Measurements from ENCODE around the gene CTSG. TPM values are rescaled to one million over a fixed set of nuclear protein-coding genes. Genes with fewer than 3 reads are reported as not detected.

Gene CTSG
- 1 to 10 TPM in 2 of 4 donors, under 1 TPM in 1, not detected in 1; 0.99 to 8.6 (median 4.1) TPM for total RNA-seq
- 1 to 10 TPM in 1 of 3 donors, under 1 TPM in 1, not detected in 1; 0.67 to 3.0 TPM for polyA plus RNA-seq

DNA sequence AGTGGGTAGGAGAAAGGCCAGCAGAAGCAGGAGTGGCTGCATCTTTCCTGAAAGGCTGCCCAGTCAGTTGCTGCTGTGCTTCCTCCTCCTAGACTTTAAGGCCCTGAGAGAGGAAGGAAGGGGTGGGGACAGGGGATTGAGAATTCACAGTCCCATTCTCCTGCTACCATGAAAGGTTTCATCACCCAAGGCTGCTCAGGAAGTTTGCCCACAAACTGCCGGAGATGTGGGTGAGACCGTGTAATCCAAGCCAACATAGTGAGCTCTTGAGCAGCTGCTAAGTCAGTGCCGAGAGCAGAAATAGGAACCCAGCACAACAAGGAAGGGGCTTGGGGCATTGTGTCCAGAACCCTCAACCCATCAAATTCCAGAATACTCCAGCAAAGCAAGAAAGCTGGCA lies at the start of gene CTSG:
Gene CTSG (minus strand): TSS at position 69 of the 400 bp plus-strand sequence. CDS start 27 bp downstream, at position 42.
- intact Hi-C loops (cut with DNase I) = no loop called here
- H3K36me3 ChIP-seq = no peaks in the 10 kb centered on the region
- no peaks in the 10 kb centered on the region for H3K4me1 ChIP-seq
- no peak within 1 kb of the TSS for H3K4me3 ChIP-seq
- no peak for DNase-seq
- H3K9me3 ChIP-seq = no peaks in the 10 kb centered on the region
- TF ChIP-seq POLR2A (IDR thresholded peaks at IDR 0.05) (no peak), POLR2AphosphoS5 (IDR thresholded peaks at IDR 0.05) (no peak), EP300 (IDR thresholded peaks at IDR 0.05) (no peak)
- TF ChIP-seq, protein P1, sequence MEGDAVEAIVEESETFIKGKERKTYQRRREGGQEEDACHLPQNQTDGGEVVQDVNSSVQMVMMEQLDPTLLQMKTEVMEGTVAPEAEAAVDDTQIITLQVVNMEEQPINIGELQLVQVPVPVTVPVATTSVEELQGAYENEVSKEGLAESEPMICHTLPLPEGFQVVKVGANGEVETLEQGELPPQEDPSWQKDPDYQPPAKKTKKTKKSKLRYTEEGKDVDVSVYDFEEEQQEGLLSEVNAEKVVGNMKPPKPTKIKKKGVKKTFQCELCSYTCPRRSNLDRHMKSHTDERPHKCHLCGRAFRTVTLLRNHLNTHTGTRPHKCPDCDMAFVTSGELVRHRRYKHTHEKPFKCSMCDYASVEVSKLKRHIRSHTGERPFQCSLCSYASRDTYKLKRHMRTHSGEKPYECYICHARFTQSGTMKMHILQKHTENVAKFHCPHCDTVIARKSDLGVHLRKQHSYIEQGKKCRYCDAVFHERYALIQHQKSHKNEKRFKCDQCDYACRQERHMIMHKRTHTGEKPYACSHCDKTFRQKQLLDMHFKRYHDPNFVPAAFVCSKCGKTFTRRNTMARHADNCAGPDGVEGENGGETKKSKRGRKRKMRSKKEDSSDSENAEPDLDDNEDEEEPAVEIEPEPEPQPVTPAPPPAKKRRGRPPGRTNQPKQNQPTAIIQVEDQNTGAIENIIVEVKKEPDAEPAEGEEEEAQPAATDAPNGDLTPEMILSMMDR (IDR thresholded peaks at IDR 0.05) = no peak
- H3K27ac ChIP-seq = no peak within 1 kb of the TSS
- no peaks in the 10 kb centered on the region for H3K27me3 ChIP-seq
- 46 to 81% methylated on average over 3 of the region's 3 CpGs for WGBS, 2 donors

DNA sequence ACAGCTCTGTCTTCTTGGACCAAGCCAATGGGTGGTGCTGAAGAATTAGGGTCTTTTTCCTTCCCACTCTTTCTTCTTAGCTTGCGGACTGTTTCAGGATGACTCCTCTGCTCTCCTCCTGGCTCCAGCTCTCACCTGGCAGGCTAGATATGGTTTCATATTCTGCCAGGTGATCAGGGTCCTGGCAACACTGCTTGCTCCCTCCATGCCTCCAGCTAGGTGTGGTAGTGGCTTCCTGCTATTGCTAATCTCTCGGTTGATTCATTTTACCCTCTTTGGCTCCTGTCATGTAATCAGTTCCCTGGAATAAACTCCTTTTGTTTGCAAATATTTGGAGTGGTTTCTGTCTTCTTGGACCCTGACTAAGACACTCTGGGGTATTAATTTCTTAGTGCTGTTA lies 37.7 kb upstream of the CTSG start:
- H3K36me3 ChIP-seq = no peaks in the 10 kb centered on the region
- TF ChIP-seq, protein P1 (IDR thresholded peaks at IDR 0.05) = no peak
- no peak for TF ChIP-seq POLR2A (IDR thresholded peaks at IDR 0.05)
- no peak for TF ChIP-seq EP300 (IDR thresholded peaks at IDR 0.05)
- no peak for TF ChIP-seq POLR2AphosphoS5 (IDR thresholded peaks at IDR 0.05)
- intact Hi-C loops (cut with DNase I) = no loop called here

DNA sequence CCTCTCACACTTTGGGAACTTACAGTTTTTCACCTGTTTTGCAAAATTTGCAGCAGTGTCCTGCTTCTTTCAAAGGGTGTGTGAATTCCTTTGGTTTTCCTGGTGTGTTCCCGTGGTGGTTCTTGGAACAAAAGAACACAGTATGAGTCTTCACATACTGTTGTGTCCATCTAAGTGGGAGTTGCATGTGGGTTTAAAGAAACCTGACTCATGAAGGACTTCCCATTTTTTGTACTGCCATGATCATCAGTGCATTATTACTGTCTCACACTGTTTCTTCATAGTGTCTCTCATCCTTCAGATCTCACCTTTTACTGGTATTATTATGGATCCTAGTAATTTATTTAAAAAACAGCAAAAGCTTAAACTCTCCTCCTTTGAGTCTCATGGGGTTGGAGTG lies 37.2 kb upstream of the CTSG start:
- no peaks in the 10 kb centered on the region for H3K27me3 ChIP-seq
- WGBS, 2 donors = 76 to 77% methylated on average over 1 of the region's 1 CpG
- TF ChIP-seq POLR2A (IDR thresholded peaks at IDR 0.05) = no peak
- TF ChIP-seq, protein P1 (IDR thresholded peaks at IDR 0.05) = no peak
- no peaks in the 10 kb centered on the region for H3K9me3 ChIP-seq
- intact Hi-C loops (cut with DNase I) = no loop called here
- no peak for DNase-seq
- H3K36me3 ChIP-seq = no peaks in the 10 kb centered on the region
- no peaks in the 10 kb centered on the region for H3K4me1 ChIP-seq
- no peak overlapping the region for H3K4me3 ChIP-seq
- no peak overlapping the region for H3K27ac ChIP-seq

More for the DNA sequence above, 37.7 kb upstream of the CTSG start:
- whole genome bisulfite sequencing, 2 donors = 85 to 93% methylated on average over 2 of the region's 2 CpGs
- H3K4me3 ChIP-seq = no peak overlapping the region
- no peaks in the 10 kb centered on the region for H3K9me3 ChIP-seq
- DNase-seq = no peak
- H3K4me1 ChIP-seq = no peaks in the 10 kb centered on the region
- H3K27ac ChIP-seq = no peak overlapping the region
- H3K27me3 ChIP-seq = no peaks in the 10 kb centered on the region

- no peak for DNase-seq
- Histone ChIP-seq H3K36me3 (no peaks in the 10 kb centered on the region), H3K9me3 (no peaks in the 10 kb centered on the region), H3K4me3 (no peak overlapping the region), H3K4me1 (no peaks in the 10 kb centered on the region), H3K27me3 (no peaks in the 10 kb centered on the region), H3K27ac (no peak overlapping the region)
- intact Hi-C loops (cut with DNase I) = no loop called here
- TF ChIP-seq POLR2A (IDR thresholded peaks at IDR 0.05) (no peak), EP300 (IDR thresholded peaks at IDR 0.05) (no peak), POLR2AphosphoS5 (IDR thresholded peaks at IDR 0.05) (no peak)
- TF ChIP-seq, protein P1 (IDR thresholded peaks at IDR 0.05) = no peak
Measured at GRCh38 chr14:24612196-24612595, 36.1 kb upstream of the CTSG start.

GRCh38 chr14:24609655-24610344 lies 33.8 kb upstream of the CTSG start, which contains the start of gene GZMH:
Gene GZMH, minus strand, starts transcription at chr14:24609685. Its CDS starts 72 bp downstream, at chr14:24609613.
- intact Hi-C loops (cut with DNase I) = no loop called here
- H3K27ac ChIP-seq = no peak within 1 kb of the TSS
- H3K4me3 ChIP-seq = no peak within 1 kb of the TSS
- no peaks in the 10 kb centered on the region for H3K4me1 ChIP-seq
- no peaks in the 10 kb centered on the region for H3K9me3 ChIP-seq
- TF ChIP-seq EP300 (IDR thresholded peaks at IDR 0.05) (no peak), POLR2AphosphoS5 (IDR thresholded peaks at IDR 0.05) (no peak), POLR2A (IDR thresholded peaks at IDR 0.05) (no peak)
- no peaks in the 10 kb centered on the region for H3K36me3 ChIP-seq
- no peaks in the 10 kb centered on the region for H3K27me3 ChIP-seq
- 83 to 91% methylated on average over 2 of the region's 2 CpGs for WGBS, 2 donors
- DNase-seq = no peak
